Measurements from ENCODE around the gene RNF220. TPM values are rescaled to one million over a fixed set of nuclear protein-coding genes. Genes with fewer than 3 reads are reported as not detected.

RNF220 gene
- total and polyA plus RNA-seq, 2 of the 13 experiments (the other 11 are each of a cell fraction or from before 2014, with no cell fraction given): 48.2 to 72.1 TPM

DNA sequence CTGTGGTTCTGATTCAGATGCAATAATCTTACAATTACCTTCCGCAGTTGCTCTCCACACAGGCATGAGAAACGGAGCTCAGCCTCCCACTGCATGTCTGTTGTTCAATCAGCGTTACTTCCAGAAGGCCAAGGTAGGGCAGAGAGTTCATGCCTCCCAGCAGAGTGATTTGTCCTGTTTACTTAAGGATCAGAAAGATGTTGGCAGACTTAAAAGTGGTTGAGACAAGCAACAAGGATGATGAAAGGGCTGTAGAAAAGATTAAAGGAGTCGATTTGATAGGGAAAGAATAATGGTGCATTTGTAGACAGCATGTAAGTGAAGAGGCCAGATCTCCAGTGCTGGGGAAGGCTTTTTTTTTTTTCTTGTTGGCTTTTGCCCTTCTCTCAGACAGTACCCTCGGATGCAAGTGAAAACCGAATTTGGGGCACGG, 296.1 kb downstream of the RNF220 start (continued):
- TF ChIP-seq HNRNPK (IDR thresholded peaks at IDR 0.05; ENCODE audit: low read depth, low read length, poor library complexity, severe bottlenecking): no peak
- TF ChIP-seq GABPA (IDR thresholded peaks at IDR 0.05; ENCODE audit: low read depth, low read length): no peak
- no peak for TF ChIP-seq GABPA (CRISPR knock-in tag; IDR thresholded peaks at IDR 0.05; ENCODE audit: low read depth)
- TF ChIP-seq ZNF367 (CRISPR knock-in tag; IDR thresholded peaks at IDR 0.05; ENCODE audit: borderline replicate concordance): no peak
- no peak for TF ChIP-seq ZBTB7B (CRISPR knock-in tag; IDR thresholded peaks at IDR 0.05)
- TF ChIP-seq, protein P1, sequence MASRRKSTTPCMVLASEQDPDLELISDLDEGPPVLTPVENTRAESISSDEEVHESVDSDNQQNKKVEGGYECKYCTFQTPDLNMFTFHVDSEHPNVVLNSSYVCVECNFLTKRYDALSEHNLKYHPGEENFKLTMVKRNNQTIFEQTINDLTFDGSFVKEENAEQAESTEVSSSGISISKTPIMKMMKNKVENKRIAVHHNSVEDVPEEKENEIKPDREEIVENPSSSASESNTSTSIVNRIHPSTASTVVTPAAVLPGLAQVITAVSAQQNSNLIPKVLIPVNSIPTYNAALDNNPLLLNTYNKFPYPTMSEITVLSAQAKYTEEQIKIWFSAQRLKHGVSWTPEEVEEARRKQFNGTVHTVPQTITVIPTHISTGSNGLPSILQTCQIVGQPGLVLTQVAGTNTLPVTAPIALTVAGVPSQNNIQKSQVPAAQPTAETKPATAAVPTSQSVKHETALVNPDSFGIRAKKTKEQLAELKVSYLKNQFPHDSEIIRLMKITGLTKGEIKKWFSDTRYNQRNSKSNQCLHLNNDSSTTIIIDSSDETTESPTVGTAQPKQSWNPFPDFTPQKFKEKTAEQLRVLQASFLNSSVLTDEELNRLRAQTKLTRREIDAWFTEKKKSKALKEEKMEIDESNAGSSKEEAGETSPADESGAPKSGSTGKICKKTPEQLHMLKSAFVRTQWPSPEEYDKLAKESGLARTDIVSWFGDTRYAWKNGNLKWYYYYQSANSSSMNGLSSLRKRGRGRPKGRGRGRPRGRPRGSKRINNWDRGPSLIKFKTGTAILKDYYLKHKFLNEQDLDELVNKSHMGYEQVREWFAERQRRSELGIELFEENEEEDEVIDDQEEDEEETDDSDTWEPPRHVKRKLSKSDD (CRISPR knock-in tag; IDR thresholded peaks at IDR 0.05; ENCODE audit: low read depth): no peak
- no peak for TF ChIP-seq ZC3H4 (CRISPR knock-in tag; IDR thresholded peaks at IDR 0.05; ENCODE audit: borderline replicate concordance)
- no peak for TF ChIP-seq KDM4B (CRISPR knock-in tag; IDR thresholded peaks at IDR 0.05)
- TF ChIP-seq HMG20A (CRISPR knock-in tag; IDR thresholded peaks at IDR 0.05; ENCODE audit: borderline replicate concordance): peak; percentile 96
- TF ChIP-seq, protein P2, sequence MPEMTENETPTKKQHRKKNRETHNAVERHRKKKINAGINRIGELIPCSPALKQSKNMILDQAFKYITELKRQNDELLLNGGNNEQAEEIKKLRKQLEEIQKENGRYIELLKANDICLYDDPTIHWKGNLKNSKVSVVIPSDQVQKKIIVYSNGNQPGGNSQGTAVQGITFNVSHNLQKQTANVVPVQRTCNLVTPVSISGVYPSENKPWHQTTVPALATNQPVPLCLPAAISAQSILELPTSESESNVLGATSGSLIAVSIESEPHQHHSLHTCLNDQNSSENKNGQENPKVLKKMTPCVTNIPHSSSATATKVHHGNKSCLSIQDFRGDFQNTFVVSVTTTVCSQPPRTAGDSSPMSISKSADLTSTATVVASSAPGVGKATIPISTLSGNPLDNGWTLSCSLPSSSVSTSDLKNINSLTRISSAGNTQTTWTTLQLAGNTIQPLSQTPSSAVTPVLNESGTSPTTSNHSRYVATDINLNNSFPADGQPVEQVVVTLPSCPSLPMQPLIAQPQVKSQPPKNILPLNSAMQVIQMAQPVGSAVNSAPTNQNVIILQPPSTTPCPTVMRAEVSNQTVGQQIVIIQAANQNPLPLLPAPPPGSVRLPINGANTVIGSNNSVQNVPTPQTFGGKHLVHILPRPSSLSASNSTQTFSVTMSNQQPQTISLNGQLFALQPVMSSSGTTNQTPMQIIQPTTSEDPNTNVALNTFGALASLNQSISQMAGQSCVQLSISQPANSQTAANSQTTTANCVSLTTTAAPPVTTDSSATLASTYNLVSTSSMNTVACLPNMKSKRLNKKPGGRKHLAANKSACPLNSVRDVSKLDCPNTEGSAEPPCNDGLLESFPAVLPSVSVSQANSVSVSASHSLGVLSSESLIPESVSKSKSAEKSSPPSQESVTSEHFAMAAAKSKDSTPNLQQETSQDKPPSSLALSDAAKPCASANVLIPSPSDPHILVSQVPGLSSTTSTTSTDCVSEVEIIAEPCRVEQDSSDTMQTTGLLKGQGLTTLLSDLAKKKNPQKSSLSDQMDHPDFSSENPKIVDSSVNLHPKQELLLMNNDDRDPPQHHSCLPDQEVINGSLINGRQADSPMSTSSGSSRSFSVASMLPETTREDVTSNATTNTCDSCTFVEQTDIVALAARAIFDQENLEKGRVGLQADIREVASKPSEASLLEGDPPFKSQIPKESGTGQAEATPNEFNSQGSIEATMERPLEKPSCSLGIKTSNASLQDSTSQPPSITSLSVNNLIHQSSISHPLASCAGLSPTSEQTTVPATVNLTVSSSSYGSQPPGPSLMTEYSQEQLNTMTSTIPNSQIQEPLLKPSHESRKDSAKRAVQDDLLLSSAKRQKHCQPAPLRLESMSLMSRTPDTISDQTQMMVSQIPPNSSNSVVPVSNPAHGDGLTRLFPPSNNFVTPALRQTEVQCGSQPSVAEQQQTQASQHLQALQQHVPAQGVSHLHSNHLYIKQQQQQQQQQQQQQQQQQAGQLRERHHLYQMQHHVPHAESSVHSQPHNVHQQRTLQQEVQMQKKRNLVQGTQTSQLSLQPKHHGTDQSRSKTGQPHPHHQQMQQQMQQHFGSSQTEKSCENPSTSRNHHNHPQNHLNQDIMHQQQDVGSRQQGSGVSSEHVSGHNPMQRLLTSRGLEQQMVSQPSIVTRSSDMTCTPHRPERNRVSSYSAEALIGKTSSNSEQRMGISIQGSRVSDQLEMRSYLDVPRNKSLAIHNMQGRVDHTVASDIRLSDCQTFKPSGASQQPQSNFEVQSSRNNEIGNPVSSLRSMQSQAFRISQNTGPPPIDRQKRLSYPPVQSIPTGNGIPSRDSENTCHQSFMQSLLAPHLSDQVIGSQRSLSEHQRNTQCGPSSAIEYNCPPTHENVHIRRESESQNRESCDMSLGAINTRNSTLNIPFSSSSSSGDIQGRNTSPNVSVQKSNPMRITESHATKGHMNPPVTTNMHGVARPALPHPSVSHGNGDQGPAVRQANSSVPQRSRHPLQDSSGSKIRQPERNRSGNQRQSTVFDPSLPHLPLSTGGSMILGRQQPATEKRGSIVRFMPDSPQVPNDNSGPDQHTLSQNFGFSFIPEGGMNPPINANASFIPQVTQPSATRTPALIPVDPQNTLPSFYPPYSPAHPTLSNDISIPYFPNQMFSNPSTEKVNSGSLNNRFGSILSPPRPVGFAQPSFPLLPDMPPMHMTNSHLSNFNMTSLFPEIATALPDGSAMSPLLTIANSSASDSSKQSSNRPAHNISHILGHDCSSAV (CRISPR knock-in tag; IDR thresholded peaks at IDR 0.05; ENCODE audit: borderline replicate concordance): no peak
- TF ChIP-seq ZNF354B (CRISPR knock-in tag; IDR thresholded peaks at IDR 0.05): no peak
- TF ChIP-seq ZNF577 (CRISPR knock-in tag; IDR thresholded peaks at IDR 0.05; ENCODE audit: borderline replicate concordance, low read depth): no peak
- TF ChIP-seq NR2F2 (IDR thresholded peaks at IDR 0.05; ENCODE audit: borderline replicate concordance, low read depth): peak; percentile 81; the same call in 1 of the 2 replicates
- TF ChIP-seq, protein P3, sequence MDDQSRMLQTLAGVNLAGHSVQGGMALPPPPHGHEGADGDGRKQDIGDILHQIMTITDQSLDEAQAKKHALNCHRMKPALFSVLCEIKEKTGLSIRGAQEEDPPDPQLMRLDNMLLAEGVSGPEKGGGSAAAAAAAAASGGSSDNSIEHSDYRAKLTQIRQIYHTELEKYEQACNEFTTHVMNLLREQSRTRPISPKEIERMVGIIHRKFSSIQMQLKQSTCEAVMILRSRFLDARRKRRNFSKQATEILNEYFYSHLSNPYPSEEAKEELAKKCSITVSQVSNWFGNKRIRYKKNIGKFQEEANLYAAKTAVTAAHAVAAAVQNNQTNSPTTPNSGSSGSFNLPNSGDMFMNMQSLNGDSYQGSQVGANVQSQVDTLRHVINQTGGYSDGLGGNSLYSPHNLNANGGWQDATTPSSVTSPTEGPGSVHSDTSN (CRISPR knock-in tag; IDR thresholded peaks at IDR 0.05; ENCODE audit: borderline replicate concordance): no peak
- TF ChIP-seq, protein P4, sequence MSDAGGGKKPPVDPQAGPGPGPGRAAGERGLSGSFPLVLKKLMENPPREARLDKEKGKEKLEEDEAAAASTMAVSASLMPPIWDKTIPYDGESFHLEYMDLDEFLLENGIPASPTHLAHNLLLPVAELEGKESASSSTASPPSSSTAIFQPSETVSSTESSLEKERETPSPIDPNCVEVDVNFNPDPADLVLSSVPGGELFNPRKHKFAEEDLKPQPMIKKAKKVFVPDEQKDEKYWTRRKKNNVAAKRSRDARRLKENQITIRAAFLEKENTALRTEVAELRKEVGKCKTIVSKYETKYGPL (CRISPR knock-in tag; IDR thresholded peaks at IDR 0.05): no peak
- no peak for TF ChIP-seq ZNF256 (CRISPR knock-in tag; conservative IDR thresholded peaks at IDR 0.05)
- TF ChIP-seq MAFG (CRISPR knock-in tag; IDR thresholded peaks at IDR 0.05): no peak
- peak; percentile 87 for TF ChIP-seq CREM (IDR thresholded peaks at IDR 0.05)
- no peak for TF ChIP-seq CREM (CRISPR knock-in tag; IDR thresholded peaks at IDR 0.05)
